Measurements from ENCODE around the gene SYNDIG1.

Gene SYNDIG1

DNA sequence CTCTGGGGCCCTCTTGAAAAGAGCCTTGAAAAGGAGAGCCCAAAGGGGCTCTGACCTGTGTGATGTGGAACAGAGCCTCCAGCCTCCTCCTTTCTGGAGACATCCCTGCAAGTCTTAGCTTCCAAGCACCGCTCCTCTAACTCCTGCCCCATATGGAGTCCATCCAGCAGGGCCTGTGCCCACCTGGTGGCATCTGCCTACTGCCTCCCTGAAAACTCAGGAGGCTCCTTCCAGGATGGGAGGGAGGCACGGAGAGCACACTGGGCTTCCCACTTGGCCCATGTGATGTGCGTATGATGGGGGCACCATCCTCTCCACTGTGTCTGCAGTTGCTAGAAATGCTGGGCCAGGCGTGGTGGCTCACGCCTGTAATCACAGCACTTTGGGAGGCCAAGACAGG, 98.1 kb downstream of the SYNDIG1 start:
- DNase-seq (ENCODE audit: low spot score) = no peak

DNA sequence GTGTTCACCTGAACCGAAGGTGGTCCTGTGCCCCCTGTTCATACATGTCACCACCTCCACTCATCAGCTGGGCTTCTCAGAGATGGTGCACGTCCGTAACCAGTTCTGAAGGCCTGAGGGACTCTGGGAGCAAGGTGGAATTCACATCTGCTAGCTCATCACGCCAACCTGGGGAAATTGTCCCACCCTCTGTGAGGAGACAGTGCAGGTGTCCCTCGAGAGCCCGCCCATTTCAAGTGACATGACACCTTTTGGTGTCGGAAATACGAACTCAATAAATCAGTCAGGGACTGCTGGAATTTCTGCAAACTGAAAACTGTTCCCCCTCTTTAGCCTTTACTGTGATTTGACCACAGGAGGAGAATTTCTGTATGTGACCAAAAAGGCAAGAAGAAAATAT, 99.4 kb downstream of the SYNDIG1 start:
- DNase-seq (ENCODE audit: low spot score) = no peak

DNA sequence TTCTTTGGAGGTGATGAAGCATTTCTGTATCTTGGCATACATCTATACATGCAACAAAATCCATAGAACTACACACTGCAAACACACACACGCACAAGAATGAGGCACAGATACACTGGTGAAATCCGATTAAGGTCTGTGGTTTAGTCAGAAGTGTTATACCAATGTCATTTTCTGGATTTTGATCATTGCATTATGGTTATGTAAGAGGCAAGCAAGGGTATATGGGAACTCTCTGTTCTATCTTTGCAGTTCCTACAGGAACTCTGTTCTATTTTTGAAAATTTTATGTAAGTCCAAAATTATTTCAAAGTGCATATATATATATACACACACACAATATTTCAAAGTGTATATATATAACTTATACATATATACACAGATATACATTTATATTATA, 101.7 kb downstream of the SYNDIG1 start:
- no peak for DNase-seq (ENCODE audit: low spot score)

DNA sequence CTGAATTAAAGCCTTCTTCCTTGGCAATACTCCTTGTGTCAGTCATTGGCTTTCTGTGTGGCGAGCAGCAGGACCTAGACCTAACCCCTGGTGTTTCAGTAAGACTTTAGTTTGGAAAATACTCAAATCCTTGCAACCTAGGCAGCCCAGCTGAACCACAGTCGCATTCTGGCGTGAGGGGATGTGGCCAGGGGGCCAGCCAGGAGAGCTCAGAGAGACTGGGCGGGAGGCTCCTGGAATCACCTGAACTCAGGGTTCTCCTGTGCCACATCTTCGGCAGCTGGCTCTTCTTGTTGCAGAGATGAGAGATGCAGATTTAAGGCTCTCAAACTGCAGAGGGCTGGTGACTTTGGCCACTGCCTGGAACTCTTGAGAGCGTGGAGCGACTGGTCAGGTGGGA, 102.7 kb downstream of the SYNDIG1 start:
- no peak for DNase-seq (ENCODE audit: low spot score)

DNA sequence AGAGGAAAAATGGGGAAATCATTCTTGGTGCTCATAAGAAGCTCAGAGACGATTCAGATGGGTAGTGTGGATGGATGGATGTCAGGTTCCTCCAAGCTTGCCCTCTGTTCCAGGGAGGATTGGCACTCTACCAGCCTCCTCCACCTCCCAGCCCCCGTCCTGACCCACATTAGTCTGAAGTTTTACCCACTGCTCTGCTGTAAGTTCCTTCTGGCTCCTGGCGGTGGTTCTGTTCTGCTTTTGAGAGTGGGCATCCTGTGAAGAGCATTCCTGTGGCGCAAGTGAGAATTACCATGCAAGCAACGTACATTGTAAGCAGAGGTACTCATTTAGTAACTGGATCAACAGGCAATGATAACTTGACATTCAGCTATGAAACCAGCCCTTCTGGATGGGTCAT, 103.4 kb downstream of the SYNDIG1 start:
- no peak for DNase-seq (ENCODE audit: low spot score)

DNA sequence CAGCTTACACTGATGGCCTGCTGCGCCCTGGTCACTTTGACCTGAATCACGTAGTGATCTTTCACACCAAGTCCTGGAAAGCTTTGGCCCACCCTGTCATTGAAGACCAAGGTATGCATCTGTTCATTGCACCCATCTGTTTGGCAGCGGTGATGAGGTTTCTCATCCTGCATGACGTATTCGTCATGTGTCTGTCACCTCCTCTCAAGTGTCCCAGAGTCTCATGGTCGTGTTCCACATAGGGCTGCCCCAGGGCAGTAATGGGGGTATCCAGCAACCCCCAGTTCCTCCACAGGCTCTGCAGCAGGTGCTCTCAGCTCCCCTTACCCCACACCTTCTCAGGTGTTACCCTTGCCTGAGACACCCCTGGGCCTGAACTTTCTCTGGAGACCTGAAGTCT, 104.1 kb downstream of the SYNDIG1 start:
- DNase-seq (ENCODE audit: low spot score) = no peak

DNA sequence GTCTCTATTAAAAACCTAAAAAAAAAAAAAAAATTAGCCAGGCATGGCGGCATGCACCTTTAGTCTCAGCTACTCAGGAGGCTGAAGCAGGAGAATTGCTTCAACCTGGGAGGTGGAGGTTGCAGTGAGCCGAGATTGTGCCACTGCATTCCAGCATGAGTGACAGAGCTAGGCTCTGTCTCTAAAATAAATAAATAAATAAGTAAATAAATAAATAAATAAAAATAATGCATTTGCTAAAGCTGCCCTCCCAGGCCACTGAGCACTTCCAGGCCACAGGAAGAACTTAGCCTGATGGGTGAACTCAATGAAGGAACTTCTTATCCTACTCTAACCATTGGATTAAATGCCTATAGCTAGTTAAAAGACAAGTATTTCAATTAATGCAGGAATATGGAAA, 104.9 kb downstream of the SYNDIG1 start:
- DNase-seq (ENCODE audit: low spot score) = no peak

DNA sequence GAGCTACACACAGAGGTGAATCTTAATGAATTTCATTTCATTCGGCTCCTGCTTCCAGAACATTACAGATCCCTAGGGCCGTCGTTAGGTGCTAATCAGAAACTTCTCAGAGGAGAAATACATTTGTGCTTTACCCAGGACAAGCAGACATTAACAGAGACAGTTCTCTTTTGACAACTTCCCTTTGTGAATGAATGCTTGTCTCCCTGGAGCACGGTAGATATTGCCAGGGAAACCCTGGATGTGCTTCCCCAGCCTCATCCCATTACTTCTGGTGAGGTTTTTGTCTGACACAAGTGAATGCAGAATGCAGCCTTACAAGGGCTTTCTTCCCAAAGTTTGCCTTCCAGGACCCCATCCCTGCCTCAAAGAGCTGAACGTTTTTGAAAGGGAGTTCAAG, 105.4 kb downstream of the SYNDIG1 start:
- no peak for DNase-seq (ENCODE audit: low spot score)

DNA sequence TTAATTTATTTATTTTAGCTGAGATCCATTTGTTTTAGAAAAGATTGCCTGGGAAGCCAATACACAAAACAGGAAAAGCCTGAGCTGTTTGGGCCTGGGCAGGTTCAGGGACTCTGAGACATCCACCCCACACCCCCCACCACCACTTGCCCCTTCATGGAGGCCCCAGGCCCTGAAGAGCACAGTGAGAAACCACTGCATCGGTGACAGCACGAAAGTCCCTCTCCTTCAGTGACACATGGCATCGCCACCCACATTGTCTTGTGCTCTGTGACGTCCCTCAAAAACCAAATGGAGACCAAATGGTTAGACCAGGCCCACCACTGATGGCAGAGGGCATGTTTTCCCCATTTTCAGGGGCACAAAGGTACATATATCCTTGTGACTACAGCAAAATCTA, 106.4 kb downstream of the SYNDIG1 start:
- DNase-seq (ENCODE audit: low spot score) = no peak

DNA sequence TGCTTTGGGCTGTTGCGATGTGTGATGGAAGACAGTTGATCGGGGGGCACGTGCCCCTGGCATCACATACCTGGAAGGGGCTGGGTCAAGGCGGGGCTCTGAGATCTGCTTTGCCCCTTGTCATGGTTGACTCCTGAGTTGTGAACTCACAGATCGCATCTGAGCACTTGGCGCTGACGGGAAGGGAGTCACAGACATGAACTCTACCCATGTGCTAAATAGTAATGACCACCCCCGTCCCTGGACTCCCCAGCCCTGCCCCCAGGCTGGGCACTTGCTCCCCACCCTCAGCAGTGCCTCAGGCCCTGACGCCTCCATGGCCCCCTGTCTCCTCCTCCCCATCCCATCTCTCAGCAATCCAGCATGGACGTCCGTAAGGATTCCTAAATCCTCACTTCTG, 107.0 kb downstream of the SYNDIG1 start:
- no peak for DNase-seq (ENCODE audit: low spot score)

DNA sequence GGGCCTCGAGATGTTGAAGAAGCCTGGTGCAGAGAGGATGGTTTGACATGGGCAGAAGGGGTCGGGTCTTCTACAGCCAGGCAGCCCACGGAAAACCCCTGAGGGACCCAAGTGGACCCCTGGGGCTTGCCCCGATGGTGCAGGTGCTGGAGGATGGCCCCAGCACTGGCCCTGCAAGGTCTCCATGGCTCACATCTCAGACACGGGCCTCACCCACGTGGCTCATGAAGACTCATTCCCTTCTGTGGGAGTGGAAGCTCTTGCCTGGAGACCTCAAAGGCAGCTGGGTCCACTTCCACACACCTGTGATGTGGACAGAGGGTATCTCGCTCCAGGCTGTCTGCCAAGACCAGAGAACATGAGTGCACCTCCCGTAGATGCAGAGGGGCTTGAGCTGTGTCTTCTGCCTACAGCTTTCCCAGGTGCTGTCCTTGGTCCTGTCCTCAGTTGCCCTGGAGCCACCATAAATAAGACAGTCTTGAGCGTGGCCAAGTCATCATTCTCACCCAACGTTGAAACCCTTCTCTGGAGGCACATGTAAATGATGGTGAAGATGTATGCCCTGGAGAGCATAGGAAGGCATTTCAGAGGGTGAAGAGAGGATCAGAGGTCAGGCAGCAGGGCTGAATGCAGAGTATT, 108.0 kb downstream of the SYNDIG1 start:
- no peak for DNase-seq (ENCODE audit: low spot score)

DNA sequence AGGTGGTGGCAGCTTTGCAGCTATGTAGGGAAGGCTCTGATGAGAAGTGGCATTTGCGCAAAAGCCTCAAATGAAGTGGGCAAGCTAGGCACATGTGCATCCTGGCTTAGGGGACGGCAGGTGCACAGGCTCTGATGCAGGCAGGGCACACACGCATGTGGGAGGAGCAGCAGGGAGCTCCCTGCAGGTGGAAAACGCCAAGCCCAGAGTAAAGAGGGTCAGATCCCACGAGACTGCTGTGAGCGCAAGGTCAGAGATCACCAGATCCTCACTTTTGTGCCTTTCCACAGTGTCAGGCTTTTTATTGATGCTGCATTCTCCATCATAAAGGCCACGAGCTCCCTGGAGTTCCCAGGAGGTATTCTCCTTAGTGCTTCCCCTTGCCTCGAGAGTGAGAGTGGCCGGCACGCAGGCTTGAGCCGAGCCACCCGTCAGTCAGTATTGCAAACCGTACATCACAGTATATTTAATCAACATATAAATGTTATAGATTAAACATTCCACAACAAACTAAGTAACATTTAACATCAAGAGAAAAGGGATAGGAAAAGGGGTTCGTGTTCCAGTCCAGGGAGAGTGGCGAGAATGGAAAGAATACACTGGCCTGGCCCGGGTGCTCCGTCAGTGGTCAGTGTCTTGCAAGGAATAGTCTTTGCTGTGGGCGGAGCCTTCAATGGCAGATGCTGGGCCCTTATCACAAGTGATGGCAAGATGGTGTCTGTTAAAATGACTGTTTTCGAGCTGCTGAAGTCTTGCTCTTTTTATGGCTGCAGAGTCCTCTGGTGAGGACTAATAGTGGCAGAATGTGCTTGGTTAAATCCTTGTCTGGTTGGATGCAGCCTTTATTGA, 109.4 kb downstream of the SYNDIG1 start:
- DNase-seq (ENCODE audit: low spot score) = no peak

DNA sequence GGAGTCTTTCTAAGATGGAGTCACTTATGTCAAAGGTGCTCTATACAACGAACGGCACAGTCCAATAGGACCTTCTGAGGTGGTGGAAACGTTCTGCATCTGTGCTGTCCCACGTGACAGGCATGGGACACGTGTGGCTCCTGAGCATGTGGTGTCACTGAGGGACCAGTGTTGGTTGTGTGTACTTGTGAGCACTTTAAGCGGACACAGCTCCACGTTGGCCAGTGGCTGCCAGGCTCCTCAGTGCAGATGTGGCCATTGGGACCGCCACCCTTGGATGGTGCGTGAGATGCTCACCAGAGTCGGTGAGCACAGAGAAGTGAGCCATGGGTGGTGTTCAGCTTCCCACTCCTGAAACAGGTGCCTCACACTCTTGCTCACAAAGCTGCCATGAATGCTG, 110.0 kb downstream of the SYNDIG1 start:
- no peak for DNase-seq (ENCODE audit: low spot score)

DNA sequence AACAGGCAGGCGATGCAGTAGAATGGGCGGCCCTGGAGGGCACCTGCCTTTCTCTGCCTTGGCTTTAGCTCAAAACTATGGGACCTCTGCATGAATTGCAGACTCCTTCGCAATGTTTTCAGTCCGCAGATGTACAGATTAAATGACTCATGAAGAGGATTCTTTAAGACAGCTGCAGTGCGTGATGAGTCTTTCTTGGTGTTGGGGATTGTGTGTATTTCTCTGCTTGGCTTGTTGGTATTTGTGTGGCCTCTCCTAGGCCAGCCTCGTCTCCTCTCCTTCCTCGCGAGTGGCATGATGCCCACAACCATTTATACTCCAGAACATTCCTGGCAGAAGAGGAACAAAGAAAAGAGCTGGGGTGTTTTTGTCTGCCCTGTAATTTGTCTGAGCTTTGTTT, 110.6 kb downstream of the SYNDIG1 start:
- no peak for DNase-seq (ENCODE audit: low spot score)

DNA sequence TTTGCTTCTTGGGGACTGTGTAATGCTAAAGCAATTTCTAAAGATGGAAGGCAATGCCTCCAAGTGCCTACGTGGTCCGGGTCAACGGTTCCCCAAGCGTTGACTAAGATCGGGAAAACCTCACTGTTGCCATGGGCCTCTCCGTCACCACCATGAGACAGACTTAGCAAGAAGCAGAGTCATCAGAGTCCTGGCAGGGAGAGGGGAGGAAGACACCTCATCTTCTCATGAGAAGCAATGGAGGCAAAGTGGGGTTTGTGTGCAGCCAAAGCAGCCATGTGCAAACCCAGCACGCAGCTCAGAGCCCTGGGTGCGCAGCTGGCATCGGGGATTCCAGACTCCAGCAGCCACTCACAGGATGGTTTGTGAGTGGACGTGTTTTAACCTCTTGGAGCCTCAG, 111.4 kb downstream of the SYNDIG1 start:
- DNase-seq (ENCODE audit: low spot score) = no peak

DNA sequence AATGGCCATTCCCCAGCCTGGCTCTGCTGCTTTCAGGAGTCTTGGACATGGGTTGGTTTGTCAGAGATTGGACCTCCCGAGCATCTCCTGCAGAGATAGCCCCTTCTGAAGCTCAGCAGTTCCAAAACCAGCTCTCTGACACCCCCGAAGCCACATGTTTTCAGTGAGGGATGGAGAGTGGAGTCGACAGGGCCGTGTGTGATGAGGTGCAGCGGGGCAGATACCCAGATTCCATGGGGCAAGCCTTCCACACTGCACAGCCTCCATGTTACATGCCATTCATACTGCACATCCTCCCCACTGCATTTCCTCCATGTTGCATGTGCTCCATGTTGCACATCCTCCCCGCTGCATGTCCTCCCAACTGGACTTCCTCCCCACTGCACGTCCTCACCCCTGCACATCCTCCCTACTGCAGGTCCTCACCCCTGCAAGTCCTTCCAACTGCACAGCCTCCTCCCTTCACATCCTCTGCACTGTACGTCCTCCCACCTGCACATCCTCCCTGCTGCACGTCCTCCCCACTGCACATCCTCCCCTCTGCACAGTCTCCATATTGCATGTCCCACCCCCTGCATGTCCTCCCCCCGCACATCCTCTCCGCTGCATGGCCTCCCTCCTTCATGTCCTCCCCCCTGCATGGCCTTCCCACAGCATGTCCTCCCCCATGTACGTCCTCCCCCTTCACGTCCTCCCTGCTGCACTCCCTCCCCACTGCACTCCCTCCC, 112.2 kb downstream of the SYNDIG1 start:
- DNase-seq (ENCODE audit: low spot score) = no peak

DNA sequence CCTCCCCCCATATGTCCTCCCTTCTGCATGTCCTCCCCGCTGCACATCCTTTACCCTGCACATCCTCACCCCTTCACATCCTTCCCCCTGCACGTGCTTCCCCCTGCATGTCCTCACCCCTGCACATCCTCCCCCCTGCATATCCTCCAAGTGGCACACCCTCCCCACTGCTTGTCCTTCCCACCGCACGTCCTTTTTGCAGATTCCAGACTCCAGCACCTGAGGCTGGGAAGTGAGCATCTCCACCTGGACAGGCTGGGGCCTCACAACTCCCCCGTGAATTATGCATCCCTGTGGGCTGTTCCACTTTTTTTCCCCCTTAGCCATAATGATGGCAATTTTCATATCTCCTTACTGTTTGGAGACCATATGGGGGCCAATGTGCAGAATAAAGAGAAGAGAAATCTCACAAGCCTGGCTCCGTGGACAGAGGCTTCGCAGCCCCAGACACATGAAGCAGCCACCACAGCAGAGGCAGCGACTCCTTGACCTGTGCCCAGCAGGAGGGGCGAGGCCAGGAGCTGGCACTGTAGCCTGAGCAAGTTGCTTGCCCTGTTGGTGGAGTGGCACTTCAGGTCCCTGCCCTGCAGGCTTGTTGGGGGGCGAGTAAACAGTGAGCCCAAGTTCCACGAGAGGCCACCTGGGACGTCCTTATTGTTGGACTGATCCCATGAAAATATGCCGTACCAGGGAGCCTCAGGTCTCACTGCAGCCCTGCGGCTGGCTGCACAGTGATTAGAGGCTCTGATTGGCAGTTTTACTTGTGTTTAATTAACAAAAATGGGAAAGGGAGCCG, 113.1 kb downstream of the SYNDIG1 start:
- DNase-seq (ENCODE audit: low spot score) = no peak

DNA sequence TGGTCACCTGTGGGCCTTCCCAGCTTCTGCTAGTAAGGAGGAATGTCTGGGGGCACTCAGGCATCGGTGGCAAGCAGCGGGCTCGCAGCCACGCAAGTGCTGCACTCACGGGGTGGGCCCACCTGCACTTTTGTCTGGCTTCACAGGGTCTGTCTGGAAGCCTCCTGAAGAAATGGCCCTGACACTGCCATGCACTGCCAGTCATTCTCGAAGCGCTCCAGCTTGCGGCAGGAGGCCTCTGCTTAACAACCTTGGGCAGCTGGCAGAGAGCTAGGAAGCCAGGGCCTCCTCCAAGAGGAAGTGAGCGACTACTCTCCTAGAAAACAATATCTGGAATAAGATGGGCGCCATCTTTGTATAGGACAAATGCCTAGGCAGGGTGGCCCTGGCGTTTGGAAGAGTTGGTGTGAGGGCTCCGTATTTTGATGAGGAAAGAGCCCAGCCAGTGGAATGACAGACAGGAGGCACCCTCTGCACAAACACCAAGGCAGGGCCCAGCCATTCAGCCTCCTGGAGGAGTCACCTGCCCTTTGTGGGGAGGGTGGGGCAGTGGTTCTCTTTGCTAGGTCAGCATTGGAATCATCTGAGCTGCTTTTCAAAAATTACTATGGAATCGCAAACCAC, 113.9 kb downstream of the SYNDIG1 start:
- no peak for DNase-seq (ENCODE audit: low spot score)

DNA sequence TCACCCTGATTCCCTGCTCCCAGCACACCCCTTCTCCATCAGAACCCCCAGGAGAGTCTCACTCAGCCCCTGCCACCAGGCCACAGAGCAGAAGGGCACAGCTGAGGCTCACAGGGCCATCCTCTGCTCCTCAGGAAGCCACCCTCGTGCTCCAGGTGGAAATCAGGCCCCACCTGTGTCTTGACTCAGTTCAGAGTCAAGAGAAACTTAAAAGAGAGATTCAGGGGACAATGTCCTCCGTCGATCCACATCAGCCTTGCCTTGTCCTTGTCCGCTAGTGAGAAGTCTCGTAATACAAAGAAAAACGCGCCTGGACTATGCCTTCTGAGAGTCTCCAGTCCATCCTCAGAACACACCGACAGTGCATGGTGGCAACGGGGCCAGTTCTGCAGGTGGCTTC, 114.6 kb downstream of the SYNDIG1 start:
- DNase-seq (ENCODE audit: low spot score) = no peak

DNA sequence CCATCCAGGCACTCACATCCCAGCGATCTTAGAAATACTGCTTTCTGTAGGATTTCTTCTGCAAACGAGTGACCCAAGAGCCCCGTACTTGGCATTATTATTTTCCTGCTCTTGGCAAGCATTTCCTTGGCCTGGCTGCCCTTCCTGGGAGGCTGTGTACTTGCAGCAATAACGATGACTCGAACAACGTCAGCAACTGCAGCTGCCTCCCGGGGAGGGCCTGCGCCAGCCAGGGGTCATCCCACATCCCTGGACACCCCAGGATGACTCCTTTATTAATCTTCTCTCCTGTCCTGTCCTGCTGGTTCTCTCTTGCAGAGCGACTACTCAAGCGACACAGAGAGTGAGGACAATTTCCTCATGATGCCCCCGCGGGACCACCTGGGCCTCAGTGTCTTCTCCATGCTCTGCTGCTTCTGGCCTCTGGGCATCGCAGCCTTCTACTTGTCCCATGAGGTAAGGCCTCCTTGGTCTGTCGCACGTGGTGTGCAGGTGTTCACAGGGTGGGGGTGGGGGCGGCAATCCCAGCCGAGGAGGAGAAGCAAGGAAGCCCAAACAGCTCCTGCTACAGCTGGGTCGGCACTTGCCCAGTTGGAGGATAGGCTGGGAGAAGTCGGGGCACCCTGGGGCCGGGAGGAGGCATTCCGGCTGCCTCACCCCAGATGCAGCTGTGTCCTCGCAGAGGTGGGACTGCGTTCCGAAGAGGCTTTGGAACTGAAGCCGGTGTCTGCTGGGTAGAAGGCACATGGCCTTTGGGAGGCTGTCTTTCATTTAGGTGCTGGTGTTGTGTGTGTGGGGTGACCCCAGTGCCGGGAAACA, 115.3 kb downstream of the SYNDIG1 start:
- DNase-seq (ENCODE audit: low spot score) = no peak

All from COLO829 (cell line).